Left ventricle myocardium inferior (tissue), 1 donor: ENCODE results near the gene VSX1. TPM values are rescaled to one million over a fixed set of nuclear protein-coding genes. Genes with fewer than 3 reads are reported as not detected.

ENCODE experiments used
- DNase-seq: peaks from one replicate; pipeline ENCODE4 v3.0.0-alpha.2; 2020
- H3K27ac ChIP-seq: fragments of 200-600 bp; replicated peaks from 2 replicates; pipeline ENCODE4 v1.8.0; 2021
- H3K27me3 ChIP-seq: fragments of 200-600 bp; 2 replicates; pipeline ENCODE4 v1.8.0; 2021; ENCODE audit warnings: low read depth
- H3K36me3 ChIP-seq: fragments of 200-600 bp; 2 replicates; pipeline ENCODE4 v1.8.0; 2021
- H3K4me1 ChIP-seq: fragments of 200-600 bp; 2 replicates; pipeline ENCODE4 v1.8.0; 2021
- H3K4me3 ChIP-seq: fragments of 200-600 bp; 2 replicates; pipeline ENCODE4 v1.8.0; 2021; ENCODE audit warnings: mild to moderate bottlenecking, moderate library complexity
- H3K9me3 ChIP-seq: fragments of 200-600 bp; replicated peaks from 2 replicates; pipeline ENCODE4 v1.8.0; 2021
- intact Hi-C: fragments of 100-400 bp; cut with micrococcal nuclease; formaldehyde crosslinking; loops from one replicate; pipeline ENCODE4 v1.11.0; 2022
- total RNA-seq: library from RNA; stranded (reverse); fragmentation: NEBNext Ultra II Directional; extraction: Animal tissue kit (Norgen Biotek cat#: 25700); gene quantifications from one replicate; pipeline ENCODE4 v1.2.1, GENCODE V29; 2021
- TF ChIP-seq, protein P1 (sequence below): fragments of 200-600 bp; IDR thresholded peaks from 2 replicates; pipeline ENCODE4 v1.8.0; 2021; ENCODE audit warnings: antibody characterized with exemption, mild to moderate bottlenecking, borderline replicate concordance
- donor health status: DM: no; HTN: yes; CAD: no; lungs with severe emphysema.

The VSX1 gene
- total RNA-seq, 1 donor from 2014 or later = 0.33 TPM

DNA sequence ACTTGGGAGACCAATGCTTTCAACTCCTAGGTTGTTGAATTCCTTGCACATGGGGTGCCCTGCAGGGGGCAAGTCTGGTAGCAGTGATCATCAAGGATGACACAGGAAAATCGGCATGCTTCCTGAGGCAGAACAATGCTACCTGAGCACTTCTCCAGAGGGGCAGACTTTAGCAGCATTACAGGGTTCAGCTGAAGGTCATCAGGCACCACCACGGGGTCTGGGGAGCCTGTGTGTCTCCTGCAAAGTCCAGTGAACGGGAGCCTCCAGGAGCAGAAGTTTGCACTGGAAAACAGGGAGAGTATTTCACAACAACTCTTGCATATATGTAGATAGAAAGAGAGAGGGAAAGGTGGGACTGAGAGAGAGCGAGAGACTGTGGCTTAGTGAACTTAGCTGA, 10.2 kb downstream of the VSX1 start:
- intact Hi-C loops = loop anchor here (10.0 kb wide), 1 partner anchor 323 kb away; the partner anchor contains the start of gene ABHD12
- peaks cover 78% of the 10 kb centered on the region for H3K27me3 ChIP-seq
- H3K27ac ChIP-seq = no peak overlapping the region
- no peak for DNase-seq
- H3K4me3 ChIP-seq = no peak overlapping the region
- H3K4me1 ChIP-seq = peaks cover 4% of the 10 kb centered on the region
- no peaks in the 10 kb centered on the region for H3K9me3 ChIP-seq
- H3K36me3 ChIP-seq = no peaks in the 10 kb centered on the region
- TF ChIP-seq, protein P1, sequence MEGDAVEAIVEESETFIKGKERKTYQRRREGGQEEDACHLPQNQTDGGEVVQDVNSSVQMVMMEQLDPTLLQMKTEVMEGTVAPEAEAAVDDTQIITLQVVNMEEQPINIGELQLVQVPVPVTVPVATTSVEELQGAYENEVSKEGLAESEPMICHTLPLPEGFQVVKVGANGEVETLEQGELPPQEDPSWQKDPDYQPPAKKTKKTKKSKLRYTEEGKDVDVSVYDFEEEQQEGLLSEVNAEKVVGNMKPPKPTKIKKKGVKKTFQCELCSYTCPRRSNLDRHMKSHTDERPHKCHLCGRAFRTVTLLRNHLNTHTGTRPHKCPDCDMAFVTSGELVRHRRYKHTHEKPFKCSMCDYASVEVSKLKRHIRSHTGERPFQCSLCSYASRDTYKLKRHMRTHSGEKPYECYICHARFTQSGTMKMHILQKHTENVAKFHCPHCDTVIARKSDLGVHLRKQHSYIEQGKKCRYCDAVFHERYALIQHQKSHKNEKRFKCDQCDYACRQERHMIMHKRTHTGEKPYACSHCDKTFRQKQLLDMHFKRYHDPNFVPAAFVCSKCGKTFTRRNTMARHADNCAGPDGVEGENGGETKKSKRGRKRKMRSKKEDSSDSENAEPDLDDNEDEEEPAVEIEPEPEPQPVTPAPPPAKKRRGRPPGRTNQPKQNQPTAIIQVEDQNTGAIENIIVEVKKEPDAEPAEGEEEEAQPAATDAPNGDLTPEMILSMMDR = no peak

DNA sequence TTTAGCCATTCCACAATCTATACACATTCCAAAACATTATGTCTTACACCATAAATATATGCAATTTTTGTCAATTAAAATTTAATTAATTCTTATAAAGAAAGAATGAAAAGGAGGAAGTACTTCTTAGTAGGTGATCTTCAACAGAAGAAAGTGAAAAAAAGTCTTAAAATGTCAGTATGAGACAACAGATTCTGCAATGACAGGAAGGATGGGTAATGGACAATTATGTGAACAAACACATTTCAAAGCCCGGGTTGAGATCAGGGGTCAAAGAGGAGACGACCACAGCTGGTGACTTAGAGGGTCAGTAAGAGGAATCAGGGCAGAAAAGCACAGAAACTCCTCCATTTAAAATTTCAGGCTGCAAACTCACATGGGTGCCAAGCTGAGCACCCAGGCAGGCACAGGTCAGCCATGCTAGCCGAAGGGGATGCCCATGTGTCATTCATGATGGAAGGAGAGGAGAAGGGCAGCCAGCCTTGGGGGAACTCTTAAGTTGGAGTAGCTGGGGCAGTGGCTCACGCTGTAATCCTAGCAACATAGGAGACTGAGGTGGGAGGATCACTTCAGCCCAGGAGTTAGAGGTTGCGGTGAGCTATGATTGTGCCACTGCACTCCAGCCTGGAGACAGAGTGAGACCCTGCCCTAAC, 11.0 kb downstream of the VSX1 start:
- Histone ChIP-seq H3K27me3 (peaks cover 71% of the 10 kb centered on the region), H3K4me1 (peaks cover 5% of the 10 kb centered on the region), H3K27ac (no peak overlapping the region), H3K36me3 (no peaks in the 10 kb centered on the region), H3K9me3 (no peaks in the 10 kb centered on the region), H3K4me3 (no peak overlapping the region)
- no peak for DNase-seq
- TF ChIP-seq, protein P1 = no peak
- intact Hi-C loops = loop anchor here (10.0 kb wide), 1 partner anchor 324 kb away; the partner anchor contains the start of gene ABHD12

DNA sequence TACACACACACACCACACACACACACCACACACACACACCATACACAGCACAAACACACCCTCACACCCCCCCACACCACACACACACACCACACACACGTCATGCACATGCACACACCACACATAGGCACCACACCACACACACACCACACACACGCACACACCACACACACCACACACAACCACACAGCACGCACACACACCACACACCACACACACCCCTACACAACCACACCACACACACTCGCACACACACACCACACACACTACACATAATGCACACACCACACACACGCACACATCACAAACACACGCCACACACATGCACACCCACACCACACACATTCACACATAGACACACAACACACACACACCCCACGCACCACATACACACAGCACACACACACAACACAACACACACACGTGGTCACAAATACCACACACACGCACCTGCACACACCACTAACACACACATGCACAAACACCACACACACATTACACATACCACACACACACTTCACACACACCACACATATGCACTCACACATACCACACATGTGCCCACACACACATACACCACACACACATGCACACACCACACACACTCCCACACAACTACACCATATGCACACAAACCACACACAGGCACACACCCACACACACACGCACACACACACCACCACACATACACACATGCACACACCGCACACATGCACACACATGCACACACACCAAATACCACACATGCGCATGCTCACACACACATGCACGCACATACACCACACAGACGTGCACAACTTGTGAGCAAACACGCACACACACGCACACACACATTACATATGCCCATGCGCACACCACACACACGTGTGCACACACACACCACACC, 14.6 kb downstream of the VSX1 start:
- H3K4me3 ChIP-seq = no peak overlapping the region
- no peaks in the 10 kb centered on the region for H3K36me3 ChIP-seq
- no peak overlapping the region for H3K27ac ChIP-seq
- TF ChIP-seq, protein P1 = no peak
- peaks cover 50% of the 10 kb centered on the region for H3K27me3 ChIP-seq
- DNase-seq = no peak
- intact Hi-C loops = no loop called here
- peaks cover 20% of the 10 kb centered on the region for H3K4me1 ChIP-seq
- H3K9me3 ChIP-seq = no peaks in the 10 kb centered on the region

DNA sequence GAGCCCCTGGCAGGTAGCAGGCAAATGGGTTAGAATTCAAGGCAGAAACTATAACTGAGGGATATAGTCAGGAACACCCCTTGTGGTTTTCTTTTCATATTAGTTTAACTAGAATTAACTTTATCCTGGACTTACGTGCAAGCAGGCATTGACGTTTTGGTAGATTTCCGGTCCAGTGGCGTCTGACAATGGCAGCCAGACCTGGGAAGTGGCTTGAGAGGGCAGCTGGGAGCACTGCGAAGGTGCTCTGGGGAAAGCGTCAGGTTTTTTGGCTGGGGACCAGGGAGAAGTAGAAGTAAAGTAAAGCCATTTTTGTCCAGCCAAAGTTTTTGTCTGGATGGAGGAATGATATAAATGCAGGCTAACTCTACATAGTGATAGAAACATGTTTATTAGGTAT, 15.6 kb downstream of the VSX1 start:
- intact Hi-C loops = no loop called here

More for the DNA sequence above, 15.6 kb downstream of the VSX1 start:
- no peak for DNase-seq
- peaks cover 20% of the 10 kb centered on the region for H3K4me1 ChIP-seq
- no peak overlapping the region for H3K4me3 ChIP-seq
- TF ChIP-seq, protein P1 = no peak
- H3K27ac ChIP-seq = no peak overlapping the region
- peaks cover 40% of the 10 kb centered on the region for H3K27me3 ChIP-seq
- no peaks in the 10 kb centered on the region for H3K36me3 ChIP-seq
- H3K9me3 ChIP-seq = no peaks in the 10 kb centered on the region
